SJSA1 (cell line): ENCODE results near the gene REC114. TPM values are rescaled to one million over a fixed set of nuclear protein-coding genes. Genes with fewer than 3 reads are reported as not detected.
"Not testable (repeated sequence)": the region's sequence is repeated elsewhere in the genome, so short reads cannot be mapped to it uniquely, and the experiment has no call there.

Experiments
- DNase-seq, 2 experiments: peaks; one replicate each; pipeline ENCODE4 v3.0.0-alpha.2; 2015 to 2020; ENCODE audit warnings: low spot score in 2 of 2, low read depth in 1 of 2
- H3K27ac ChIP-seq: fragments of 250-450 bp; sonication (Bioruptor Pico); 2 replicates; pipeline ENCODE4 v1.5.1; 2020; ENCODE audit warnings: mild to moderate bottlenecking, moderate library complexity
- H3K27me3 ChIP-seq: fragments of 250-450 bp; sonication (Bioruptor Pico); replicated peaks from 2 replicates; pipeline ENCODE4 v1.5.1; 2020; ENCODE audit warnings: mild to moderate bottlenecking, moderate library complexity
- H3K36me3 ChIP-seq: fragments of 250-450 bp; sonication (Bioruptor Pico); 2 replicates; pipeline ENCODE4 v1.5.1; 2020; ENCODE audit warnings: mild to moderate bottlenecking
- H3K4me1 ChIP-seq: fragments of 250-450 bp; sonication (Bioruptor Pico); replicated peaks from 2 replicates; pipeline ENCODE4 v1.6.1; 2021; ENCODE audit warnings: mild to moderate bottlenecking
- H3K4me3 ChIP-seq: fragments of 250-450 bp; sonication (Bioruptor Pico); 2 replicates; pipeline ENCODE4 v1.5.1; 2020; ENCODE audit warnings: mild to moderate bottlenecking
- H3K9me3 ChIP-seq: fragments of 250-450 bp; sonication (Bioruptor Pico); replicated peaks from 2 replicates; pipeline ENCODE4 v1.5.1; 2020; ENCODE audit warnings: mild to moderate bottlenecking
- total RNA-seq: library from RNA; depleted of rRNA; stranded (reverse); fragments of >200 nt; shearing (Covaris generic); gene quantifications from 2 replicates; pipeline ENCODE4 v1.2.3, GENCODE V29; 2014

The REC114 gene
- total RNA-seq, 1 experiment from 2014 or later = not detected

DNA sequence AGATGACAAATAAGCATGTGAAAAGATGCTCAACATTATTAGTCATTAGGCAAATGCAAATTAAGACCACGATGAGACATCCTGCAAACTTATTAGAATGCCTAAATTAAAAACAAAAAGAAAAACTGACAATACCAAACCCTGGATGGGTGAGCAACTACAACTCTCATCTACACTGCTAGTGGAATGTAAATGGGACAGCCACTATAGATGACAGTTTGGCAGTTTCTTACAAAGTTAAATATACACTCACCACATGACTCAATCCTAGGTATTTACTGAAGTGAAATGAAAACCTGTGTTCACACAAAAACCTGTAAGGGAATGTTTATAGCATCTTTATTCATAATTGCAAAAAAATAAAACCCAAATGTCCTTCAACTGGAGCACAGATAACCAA is 115.6 kb downstream of the REC114 start:
- Histone ChIP-seq H3K9me3 (no peaks in the 10 kb centered on the region), H3K36me3 (peaks cover 56% of the 10 kb centered on the region), H3K4me1 (no peaks in the 10 kb centered on the region), H3K4me3 (no peak overlapping the region), H3K27ac (no peak overlapping the region), H3K27me3 (no peaks in the 10 kb centered on the region)
- no peak for DNase-seq

DNA sequence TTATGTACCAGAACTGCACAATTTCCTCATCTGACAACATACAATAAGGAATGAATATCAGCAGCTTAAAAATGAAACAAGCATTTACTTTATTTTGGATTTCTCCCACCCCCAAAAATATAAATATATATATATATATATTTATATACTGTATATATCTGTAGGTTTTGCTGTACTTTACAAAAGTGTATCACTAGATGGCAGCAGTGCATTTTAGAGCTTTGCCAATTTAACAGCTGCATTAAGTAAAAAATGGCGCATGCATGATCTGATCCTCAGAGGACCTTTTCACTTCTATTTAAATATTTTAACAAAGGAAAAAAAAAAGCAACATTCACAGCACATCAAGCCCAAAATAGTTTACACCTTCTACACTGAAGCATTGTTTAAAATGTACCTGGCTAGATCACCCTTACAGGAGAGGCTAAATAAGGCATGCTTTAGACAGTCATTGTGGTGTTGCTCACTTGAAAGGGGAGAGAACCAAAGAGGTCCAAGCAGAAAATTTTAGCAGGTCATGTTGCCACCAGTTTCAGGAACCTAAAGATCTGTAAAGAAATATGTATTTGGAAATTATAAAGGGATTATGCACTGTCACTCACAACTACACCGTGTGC is 117.6 kb downstream of the REC114 start:
- peak in 1 of 2 experiments; percentile 17 for DNase-seq
- H3K4me1 ChIP-seq = peaks cover 12% of the 10 kb centered on the region
- no peaks in the 10 kb centered on the region for H3K27me3 ChIP-seq
- no peak overlapping the region for H3K27ac ChIP-seq
- no peak overlapping the region for H3K4me3 ChIP-seq
- no peaks in the 10 kb centered on the region for H3K9me3 ChIP-seq
- peaks cover 69% of the 10 kb centered on the region for H3K36me3 ChIP-seq

DNA sequence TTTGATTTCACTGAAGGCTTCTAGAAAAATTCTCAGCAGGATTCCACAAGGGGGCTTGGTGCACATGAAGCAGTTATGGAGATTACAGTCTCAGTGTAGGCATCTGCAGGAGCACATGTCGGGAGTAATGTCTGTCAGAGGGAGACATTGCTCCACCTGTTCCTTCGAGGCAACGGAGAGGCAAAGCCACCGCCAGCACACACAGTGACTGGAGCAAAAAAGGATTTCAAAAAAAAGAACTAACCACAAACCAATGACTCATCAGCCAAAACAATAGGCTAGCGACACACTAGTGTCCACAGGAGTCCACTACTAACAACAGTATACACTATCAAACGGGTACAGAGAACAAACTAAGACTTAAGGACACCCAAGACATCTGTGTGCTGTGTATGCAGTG is 121.3 kb downstream of the REC114 start:
- Histone ChIP-seq H3K4me3 (no peak overlapping the region), H3K4me1 (peaks cover 12% of the 10 kb centered on the region), H3K27me3 (no peaks in the 10 kb centered on the region), H3K27ac (no peak overlapping the region), H3K36me3 (peaks cover 83% of the 10 kb centered on the region), H3K9me3 (no peaks in the 10 kb centered on the region)
- peak; percentile 54 to 58 for DNase-seq

DNA sequence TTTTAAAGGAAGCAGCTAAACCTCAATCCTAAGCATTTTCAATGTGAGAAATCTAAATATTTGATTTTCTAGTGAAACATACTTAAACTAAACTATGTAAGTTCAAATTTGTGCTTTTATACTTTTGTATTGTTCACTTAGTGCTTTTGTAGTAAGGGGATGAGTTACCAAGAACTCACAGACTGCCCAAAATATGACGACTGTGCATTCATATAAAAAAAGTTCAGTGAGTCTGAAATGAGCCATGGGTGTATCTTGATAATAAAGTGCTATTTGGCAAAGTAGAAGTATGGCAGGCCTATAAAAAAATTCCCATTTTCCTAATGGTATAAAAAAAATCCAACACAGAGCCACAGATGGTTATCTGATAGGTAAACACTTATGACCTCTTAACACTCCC is 124.1 kb downstream of the REC114 start:
- H3K27me3 ChIP-seq = no peaks in the 10 kb centered on the region
- H3K4me3 ChIP-seq = no peak overlapping the region
- H3K9me3 ChIP-seq = no peaks in the 10 kb centered on the region
- no peak for DNase-seq
- peaks cover 12% of the 10 kb centered on the region for H3K4me1 ChIP-seq
- peaks cover 84% of the 10 kb centered on the region for H3K36me3 ChIP-seq
- H3K27ac ChIP-seq = no peak overlapping the region

DNA sequence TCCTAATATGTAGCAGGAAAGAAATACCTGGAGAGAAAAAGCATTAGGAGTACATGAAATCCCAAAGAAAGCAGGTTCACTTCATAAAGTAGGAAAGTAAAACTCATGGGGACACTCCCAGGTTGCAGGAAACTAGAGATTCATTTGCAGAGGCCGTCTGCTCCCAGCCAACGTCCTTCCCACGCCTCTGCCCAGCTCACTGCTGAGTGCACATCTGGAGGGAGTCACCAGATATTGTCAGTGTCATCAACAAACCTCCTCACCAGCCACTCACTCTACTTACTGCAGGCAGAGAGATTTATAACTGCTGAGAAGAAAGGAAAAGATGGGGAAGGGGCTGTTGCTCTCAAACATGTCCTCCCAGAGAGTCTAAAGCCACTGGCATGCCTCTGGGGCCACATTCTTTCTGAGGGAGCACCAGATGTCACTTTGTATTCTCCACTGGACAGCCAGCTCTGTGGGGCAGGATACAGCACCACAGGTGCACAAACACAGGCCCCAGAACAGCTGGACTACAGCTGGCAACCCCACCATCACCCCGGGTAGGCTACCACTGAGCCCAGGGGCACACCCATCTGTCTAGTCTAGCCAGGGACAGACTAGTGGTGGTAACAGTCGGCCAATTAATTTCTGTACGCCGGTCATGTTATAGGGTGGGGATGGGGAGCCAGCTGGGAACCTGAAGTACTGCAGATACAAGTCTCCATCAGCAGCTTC is 125.8 kb downstream of the REC114 start:
- Histone ChIP-seq H3K4me1 (peaks cover 12% of the 10 kb centered on the region), H3K27me3 (no peaks in the 10 kb centered on the region), H3K9me3 (no peaks in the 10 kb centered on the region), H3K27ac (no peak overlapping the region), H3K4me3 (no peak overlapping the region), H3K36me3 (peaks cover 83% of the 10 kb centered on the region)
- no peak for DNase-seq

DNA sequence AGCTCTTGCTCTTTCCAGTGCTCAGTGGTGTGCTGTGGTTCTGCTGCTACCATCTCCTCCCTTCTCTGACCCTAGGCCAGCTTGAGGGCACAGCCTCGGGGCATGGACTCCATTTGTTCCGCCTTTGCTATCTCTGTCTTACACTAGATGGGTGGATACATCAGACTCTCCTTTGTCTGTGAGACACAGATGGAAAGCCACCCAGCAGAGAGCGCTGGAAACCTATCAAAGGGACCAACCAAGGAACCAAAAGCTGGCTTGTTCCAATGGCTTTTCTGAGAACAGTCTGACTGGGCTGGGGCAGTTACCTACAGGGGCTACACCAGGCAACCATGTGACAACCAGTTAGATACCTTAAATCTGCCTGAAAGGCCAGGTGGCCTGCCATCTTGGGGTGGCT is 126.4 kb downstream of the REC114 start:
- Histone ChIP-seq H3K4me1 (peaks cover 7% of the 10 kb centered on the region), H3K4me3 (no peak overlapping the region), H3K27me3 (no peaks in the 10 kb centered on the region), H3K9me3 (no peaks in the 10 kb centered on the region), H3K36me3 (peaks cover 88% of the 10 kb centered on the region), H3K27ac (no peak overlapping the region)
- DNase-seq = no peak

DNA sequence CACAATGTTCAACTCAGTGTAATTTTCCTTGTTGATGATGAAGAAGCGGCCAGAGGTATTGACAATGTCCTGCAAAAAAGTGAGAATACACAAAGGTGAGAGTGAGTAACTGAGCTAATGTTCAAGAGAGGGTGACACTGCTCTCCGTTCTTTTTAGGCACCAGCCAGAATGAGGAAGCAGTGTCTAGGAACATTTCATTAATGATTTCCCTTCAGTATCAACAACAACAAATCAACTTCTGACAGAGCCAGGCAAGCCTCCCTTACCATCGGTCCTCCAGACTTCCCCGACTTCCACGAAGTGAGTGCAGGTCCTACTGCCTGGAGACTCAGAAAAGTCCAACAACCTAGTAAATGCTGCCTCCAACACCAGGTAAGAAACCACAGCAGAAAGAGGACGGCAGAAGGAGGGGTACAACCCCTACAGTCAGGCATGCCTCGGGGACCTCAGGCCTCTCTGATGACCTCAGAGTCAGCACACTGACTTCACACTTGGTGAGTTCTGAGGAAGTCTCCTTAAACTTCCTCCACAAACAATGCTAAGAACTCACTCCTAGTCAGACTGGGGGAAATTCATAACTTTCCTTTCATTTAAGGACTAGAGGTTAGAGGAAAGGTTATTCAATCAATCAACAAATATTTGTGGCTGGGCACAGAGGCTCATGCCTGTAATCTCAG is 127.5 kb downstream of the REC114 start:
- Histone ChIP-seq H3K36me3 (peaks cover 88% of the 10 kb centered on the region), H3K27ac (no peak overlapping the region), H3K9me3 (no peaks in the 10 kb centered on the region), H3K27me3 (no peaks in the 10 kb centered on the region), H3K4me1 (no peaks in the 10 kb centered on the region), H3K4me3 (no peak overlapping the region)
- no peak for DNase-seq

DNA sequence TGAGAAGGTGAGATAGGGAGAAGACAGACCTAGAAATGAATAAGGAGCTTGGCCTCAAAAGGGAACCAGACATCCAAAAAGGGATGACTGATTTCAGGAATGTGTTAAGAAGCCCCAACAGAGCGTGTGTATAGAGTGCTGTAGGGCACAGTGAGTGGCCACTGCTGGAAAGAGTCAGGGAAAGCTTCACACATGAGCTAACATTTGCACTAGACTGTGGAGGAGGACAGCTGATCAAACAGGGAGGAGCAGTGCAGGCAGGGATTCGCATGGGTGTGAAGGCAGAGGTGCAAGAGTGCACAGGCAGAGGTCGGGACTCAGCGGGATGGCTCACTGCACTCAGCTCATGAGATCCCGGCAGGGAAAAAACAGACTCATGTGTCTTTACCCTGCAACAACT is 128.4 kb downstream of the REC114 start:
- Histone ChIP-seq H3K27ac (no peak overlapping the region), H3K9me3 (no peaks in the 10 kb centered on the region), H3K36me3 (peaks cover 91% of the 10 kb centered on the region), H3K4me3 (no peak overlapping the region), H3K4me1 (no peaks in the 10 kb centered on the region), H3K27me3 (no peaks in the 10 kb centered on the region)
- no peak for DNase-seq

DNA sequence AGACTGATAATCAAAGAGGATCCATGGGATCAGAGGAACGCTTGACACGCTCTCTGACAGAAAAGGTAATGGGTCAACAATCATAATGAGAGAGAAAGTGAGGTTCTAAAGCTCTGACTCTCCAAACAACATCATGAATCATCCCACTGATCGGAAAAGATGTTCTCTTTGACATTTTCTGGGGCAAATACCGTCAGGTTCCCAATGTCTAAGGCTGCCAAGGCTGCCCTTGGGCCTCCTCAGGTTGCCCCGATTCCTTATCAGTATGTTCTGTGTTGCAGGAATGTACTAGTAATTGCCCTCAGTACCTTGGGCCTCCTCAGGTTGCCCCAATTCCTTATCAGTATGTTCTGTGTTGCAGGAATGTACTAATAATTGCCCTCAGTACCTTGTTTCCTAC is 129.3 kb downstream of the REC114 start:
- DNase-seq = no peak
- no peaks in the 10 kb centered on the region for H3K4me1 ChIP-seq
- H3K36me3 ChIP-seq = peaks cover 87% of the 10 kb centered on the region
- no peak overlapping the region for H3K4me3 ChIP-seq
- H3K27ac ChIP-seq = no peak overlapping the region
- no peaks in the 10 kb centered on the region for H3K9me3 ChIP-seq
- H3K27me3 ChIP-seq = no peaks in the 10 kb centered on the region

DNA sequence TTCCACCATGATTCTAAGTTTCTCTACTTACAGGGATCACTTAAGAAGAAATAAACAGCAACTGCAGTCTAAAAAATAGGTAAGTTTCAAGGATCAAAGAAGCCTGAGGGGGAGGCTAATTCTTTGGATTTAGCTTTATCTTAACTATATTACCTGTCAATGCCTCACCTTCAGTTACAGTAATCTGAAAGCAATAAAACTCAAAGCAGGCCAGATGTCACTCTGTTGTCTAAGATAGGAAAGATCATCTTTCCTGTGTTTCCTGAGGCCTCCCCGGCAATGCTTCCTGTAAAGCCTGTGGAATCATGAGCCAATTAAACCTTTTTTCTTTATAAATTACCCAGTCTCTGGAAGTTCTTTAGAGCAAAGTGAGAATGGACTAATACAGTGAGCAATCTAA is 130.1 kb downstream of the REC114 start:
- peaks cover 84% of the 10 kb centered on the region for H3K36me3 ChIP-seq
- H3K27ac ChIP-seq = no peak overlapping the region

DNA sequence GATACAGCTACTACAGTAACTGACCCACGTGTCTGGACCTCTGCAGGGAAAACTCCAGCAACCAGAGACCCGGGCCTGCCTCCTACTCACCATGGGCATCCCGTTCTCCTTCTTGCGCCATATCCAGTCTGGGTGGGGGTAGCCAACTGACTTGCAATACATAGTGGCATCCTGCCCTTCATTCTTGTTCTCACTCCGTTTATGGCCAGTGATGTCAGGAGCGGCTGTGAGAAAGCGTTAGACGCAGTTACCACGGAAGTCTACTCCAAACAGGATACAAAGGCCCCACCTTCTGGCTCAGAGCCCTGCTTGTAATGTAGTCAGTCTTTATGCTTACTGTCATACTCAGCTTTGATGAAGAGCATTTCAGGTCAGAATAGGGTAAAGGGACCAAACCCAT is 130.6 kb downstream of the REC114 start:
- H3K4me1 ChIP-seq = no peaks in the 10 kb centered on the region
- no peaks in the 10 kb centered on the region for H3K27me3 ChIP-seq
- no peak for DNase-seq
- H3K4me3 ChIP-seq = no peak overlapping the region
- H3K36me3 ChIP-seq = peaks cover 84% of the 10 kb centered on the region
- no peaks in the 10 kb centered on the region for H3K9me3 ChIP-seq
- no peak overlapping the region for H3K27ac ChIP-seq

More for the DNA sequence above, 130.1 kb downstream of the REC114 start:
- H3K9me3 ChIP-seq = no peaks in the 10 kb centered on the region
- no peak for DNase-seq
- H3K4me1 ChIP-seq = no peaks in the 10 kb centered on the region
- no peak overlapping the region for H3K4me3 ChIP-seq
- no peaks in the 10 kb centered on the region for H3K27me3 ChIP-seq

DNA sequence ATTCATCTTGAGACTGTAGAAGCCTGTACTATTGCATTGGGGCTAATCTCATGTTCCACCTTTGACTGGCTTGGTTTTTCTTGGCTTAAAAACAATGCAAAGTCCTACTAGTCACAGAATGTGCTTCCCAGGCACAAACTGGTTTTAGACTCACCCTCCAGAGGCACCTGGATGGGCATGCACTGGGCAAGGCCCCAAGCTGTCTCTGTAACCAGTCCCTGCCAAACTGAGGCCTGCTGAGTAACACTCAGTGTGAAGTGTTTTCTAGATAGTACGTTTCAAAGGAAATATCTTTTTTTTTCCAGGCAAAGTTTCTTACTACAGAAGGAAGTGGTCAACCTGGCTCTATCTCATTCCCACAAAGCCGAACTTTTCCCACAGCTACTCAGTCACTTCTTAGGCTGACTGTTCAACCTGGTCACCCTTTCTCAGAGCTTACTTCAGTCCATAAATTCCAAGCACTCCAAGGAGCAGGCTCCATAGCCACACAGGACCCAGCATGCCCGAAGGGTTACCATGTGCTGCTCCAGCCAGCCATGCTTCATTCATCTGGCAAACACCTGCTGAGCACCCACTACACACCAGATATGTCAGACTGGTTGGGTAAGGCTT is 132.8 kb downstream of the REC114 start:
- peaks cover 75% of the 10 kb centered on the region for H3K36me3 ChIP-seq
- no peaks in the 10 kb centered on the region for H3K9me3 ChIP-seq
- DNase-seq = no peak
- no peaks in the 10 kb centered on the region for H3K27me3 ChIP-seq
- no peak overlapping the region for H3K27ac ChIP-seq
- no peaks in the 10 kb centered on the region for H3K4me1 ChIP-seq
- no peak overlapping the region for H3K4me3 ChIP-seq

DNA sequence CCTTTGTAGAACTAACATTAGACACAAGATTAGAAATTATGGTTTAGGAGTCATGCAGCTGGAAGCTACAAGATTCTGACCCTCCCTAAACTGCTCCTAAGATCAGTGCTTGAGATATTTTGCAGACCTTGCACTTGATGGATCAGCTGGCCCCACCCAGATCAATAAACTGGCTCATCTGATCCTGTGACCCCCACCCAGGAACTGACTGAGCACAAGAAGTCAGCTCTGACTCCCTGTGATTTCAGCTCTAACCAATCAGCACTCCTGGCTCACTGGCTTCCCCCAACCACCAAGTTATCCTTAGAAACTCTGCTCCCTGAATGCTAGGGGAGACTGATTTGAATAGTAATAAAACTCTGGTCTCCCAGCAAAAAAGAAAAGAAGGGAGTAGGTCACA is 134.6 kb downstream of the REC114 start:
- H3K4me1 ChIP-seq, H3K4me3 ChIP-seq, H3K27me3 ChIP-seq, DNase-seq, H3K9me3 ChIP-seq, H3K27ac ChIP-seq: not testable (repeated sequence)
- peaks cover 75% of the 10 kb centered on the region for H3K36me3 ChIP-seq

DNA sequence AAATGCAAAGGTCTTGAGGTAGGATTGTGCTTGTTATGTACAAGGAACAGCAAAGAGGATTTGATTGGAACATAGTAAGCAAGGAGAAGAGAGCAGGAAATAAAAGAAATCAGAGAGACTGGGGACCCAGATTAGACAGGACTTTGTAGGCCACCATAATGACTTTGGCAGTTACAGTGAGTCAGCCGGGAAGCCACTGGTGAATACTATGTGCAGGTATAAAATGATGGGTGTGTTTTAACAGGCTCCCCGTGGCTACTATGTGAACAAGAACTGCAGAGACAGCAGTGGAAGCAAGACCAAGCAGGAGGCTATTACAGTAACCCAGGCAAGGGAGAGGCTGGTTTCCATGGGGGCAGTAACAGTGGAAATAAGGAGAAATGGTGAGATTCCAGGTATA is 135.1 kb downstream of the REC114 start:
- Histone ChIP-seq H3K36me3 (peaks cover 75% of the 10 kb centered on the region), H3K4me1 (no peaks in the 10 kb centered on the region), H3K9me3 (no peaks in the 10 kb centered on the region), H3K27me3 (no peaks in the 10 kb centered on the region), H3K4me3 (no peak overlapping the region), H3K27ac (no peak overlapping the region)
- no peak for DNase-seq
